Dermis microvascular lymphatic vessel endothelial cell (primary cell): Measurements from ENCODE around the gene ZNF865. TPM values are rescaled to one million over a fixed set of nuclear protein-coding genes. Genes with fewer than 3 reads are reported as not detected.

ENCODE experiments used
- DNase-seq, 2 donors: peaks; one replicate each; pipeline versions ENCODE4 v3.0.0 to v3.0.0-alpha.2; 2010; ENCODE audit warnings: low read depth in 2 of 2
- total RNA-seq: library from RNA; depleted of rRNA; stranded (reverse); fragments of >200 nt; gene quantifications from 2 replicates; pipeline ENCODE4 v1.2.1, GENCODE V29; 2014

ZNF865 gene
- total RNA-seq, 1 donor from 2014 or later: 0.39 TPM

DNA sequence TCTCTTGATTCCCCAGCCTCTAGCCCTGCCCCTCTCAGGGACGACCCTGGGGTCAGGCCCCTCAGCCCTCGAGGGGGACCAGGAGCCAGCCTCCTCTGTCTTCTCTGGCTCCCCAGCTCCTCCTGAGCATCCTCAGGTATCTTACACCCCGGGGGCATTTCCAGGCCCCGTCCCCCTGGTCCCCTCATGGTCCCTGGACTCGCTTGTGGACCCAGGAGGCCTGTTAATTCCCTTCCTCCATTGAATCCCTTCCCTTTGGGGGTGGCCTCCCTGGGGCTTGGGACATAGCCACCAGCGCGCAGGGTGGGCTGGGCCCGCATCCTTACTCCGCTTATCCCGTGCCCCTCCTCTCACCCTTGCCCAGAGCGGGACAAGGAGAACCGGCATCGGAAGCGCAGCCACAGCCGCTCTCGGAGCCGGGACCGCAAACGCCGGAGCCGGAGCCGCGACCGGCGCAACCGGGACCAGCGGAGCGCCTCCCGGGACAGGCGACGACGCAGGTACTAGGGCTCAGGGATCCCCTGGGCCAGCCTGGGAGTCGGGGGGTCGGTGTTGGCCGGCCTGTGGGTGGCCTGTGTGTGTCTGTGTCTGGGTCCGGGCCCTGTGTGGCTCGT is 53.5 kb downstream of the ZNF865 start:
- DNase-seq: no peak

DNA sequence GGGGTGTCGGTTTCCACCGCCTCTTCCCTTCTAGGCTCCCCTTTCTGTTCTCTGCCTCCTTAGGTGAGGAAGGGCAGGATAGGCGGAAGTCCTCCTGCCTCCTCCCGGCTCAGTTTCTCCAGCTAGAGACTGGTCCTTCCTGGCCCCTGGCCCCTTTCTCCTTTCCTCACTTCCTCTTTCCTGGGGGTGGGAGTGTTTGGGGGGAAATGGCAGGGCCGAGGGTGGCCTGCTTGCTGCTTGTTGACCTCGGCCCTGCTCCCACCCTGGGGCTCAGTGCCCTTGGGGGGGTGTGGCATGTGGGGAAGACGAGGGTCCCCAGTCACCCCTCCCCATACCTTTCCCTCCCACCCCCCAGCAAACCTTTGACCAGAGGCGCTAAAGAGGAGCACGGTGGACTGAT is 54.4 kb downstream of the ZNF865 start:
- DNase-seq: no peak

DNA sequence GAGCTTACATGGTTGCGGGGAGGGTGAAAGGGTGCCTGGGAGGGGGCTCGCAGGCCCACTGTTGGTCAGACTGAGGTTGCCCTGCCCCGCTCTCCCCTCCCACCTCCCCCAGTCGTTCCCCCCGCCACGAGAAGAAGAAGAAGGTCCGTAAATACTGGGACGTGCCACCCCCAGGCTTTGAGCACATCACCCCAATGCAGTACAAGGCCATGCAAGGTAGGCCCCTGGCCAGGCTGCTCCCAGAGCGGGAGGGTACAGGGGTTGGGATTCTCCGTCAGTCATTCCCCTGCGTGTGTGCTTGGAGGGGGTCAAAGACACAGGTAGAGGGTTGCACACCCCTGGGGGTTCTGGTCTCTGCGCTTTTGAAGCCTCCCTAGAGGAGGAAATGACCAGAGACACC is 55.0 kb downstream of the ZNF865 start:
- DNase-seq: no peak

DNA sequence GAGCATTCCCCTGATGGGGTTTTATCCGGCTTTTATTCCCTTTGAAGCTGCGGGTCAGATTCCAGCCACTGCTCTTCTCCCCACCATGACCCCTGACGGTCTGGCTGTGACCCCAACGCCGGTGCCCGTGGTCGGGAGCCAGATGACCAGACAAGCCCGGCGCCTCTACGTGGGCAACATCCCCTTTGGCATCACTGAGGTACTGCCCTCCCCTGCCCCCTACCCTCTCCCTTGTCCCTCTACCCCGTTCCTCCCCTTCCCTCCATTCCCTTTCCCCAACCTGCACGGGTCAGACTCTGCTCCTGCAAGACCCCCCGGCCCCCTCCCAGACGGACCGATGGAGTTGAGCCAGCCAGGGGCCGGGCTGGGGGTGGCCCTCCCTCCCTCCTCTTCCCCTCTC is 55.5 kb downstream of the ZNF865 start:
- DNase-seq: no peak

DNA sequence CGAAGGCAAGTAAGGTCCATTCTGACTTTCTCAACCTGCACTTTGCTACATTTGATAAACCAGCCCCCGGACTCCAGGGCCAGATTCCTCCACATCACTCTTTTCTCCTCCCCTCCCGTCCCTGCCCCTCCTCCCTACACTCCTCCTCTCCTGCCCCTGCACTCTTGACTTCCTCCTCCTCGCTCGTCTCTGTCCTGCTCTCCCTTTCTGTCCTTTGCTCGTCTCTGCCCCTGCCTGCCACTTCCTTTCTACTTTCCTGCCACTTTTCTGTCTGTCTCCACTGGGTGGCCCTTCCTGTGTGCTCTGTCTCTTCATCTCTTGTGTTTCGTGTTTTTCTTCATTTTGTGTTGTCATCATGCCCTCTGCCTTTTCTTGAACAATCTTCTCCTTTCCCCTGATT is 56.4 kb downstream of the ZNF865 start:
- DNase-seq: no peak

DNA sequence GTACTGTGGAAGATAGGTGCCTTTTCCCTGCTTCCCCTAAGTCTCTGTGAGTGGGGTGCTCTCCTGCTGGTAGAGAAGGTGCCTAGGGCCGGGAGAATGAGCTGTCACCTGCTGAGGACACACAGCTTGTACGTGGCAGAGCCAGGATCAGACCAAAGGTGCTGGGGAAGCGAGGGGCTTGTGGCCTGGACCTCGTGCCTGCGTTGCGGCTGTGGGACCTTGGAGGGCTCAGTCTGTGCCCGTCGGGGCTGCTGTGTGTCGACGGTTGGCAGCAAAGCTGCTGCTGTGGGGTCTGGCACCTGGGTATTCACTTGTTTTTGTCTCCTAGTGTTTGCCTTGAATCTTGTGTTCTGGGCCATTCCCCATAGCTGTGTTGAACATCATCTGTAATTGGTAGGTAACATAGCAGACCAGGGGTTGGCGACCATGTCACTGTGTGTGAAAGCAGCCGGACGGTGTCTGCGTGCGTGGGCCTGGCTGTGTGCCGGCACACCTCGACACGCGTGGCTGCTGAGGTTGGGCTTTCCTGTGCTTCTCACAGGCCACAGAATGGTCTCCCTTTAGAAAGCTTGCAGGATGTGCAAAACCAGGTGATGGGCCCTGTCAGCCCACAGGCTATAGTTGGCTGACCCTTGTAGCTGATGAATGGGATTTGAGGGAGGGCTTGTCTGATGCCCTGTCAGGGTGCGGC is 58.5 kb downstream of the ZNF865 start:
- DNase-seq: no peak

DNA sequence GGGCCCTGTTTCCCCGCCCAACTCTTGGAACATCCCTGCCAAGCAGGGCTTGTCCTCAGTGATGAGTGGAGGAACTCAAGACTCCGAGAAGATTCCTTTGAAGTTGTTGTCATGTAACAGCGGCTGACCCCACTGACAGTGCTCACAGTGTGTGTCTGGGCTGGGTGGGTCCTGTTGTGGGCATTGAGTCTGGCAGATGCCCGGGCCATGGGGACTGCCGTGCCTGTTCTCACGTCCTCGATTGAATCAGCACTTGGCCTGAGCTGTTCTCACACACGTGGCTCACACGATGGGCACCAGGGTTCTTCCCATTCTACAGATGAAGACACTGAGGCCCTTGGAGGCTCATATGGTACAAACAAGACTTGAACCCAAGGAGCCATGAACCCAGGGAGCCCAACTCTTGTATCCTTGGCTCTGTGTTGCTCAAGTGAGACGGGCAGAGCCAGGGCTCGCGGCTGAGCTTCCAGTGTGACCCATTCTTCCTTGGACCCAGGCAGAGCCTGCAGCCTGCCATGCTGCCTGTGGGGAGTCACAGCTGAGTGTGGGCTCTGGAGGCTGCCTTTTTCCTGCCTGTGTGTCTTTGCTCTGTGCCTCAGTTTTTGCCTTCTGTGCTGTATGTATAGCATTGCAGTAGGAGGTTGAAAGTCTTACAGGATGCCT is 61.0 kb downstream of the ZNF865 start:
- no peak for DNase-seq

Other genes with a start within 250 kb of the ZNF865 start
- not detected in 2 replicates for gene GARIN5B, start 242.4 kb upstream of the ZNF865 start, total RNA-seq
- under 0.01 and 0.13 TPM in 2 replicates for gene IL11, start 235.2 kb upstream of the ZNF865 start, total RNA-seq
- gene TMEM190, start 228.8 kb upstream of the ZNF865 start, total RNA-seq: not detected in 2 replicates
- gene TMEM238, start 221.4 kb upstream of the ZNF865 start, total RNA-seq: 0.26 and 0.63 TPM in 2 replicates
- gene RPL28, start 219.7 kb upstream of the ZNF865 start, total RNA-seq: 126 and 262 TPM in 2 replicates
- gene UBE2S, start 197.9 kb upstream of the ZNF865 start, total RNA-seq: 40.6 and 54.6 TPM in 2 replicates
- not detected in 2 replicates for gene SHISA7, start 162.3 kb upstream of the ZNF865 start, total RNA-seq
- gene ISOC2, start 144.0 kb upstream of the ZNF865 start, total RNA-seq: 61.0 and 75.9 TPM in 2 replicates
- gene C19orf85, start 140.9 kb upstream of the ZNF865 start, total RNA-seq: not detected in 2 replicates
- gene ZNF628, start 129.0 kb upstream of the ZNF865 start, total RNA-seq: 0.77 and 2.1 TPM in 2 replicates
- 8.9 and 9.1 TPM in 2 replicates for gene NAT14, start 120.5 kb upstream of the ZNF865 start, total RNA-seq
- under 0.01 and 0.13 TPM in 2 replicates for gene SSC5D, start 117.2 kb upstream of the ZNF865 start, total RNA-seq
- gene SBK2, start 68.5 kb upstream of the ZNF865 start, total RNA-seq: not detected in 2 replicates
- gene SBK3, start 60.1 kb upstream of the ZNF865 start, total RNA-seq: 0.13 and 0.26 TPM in 2 replicates
- gene ZNF579, start 24.8 kb upstream of the ZNF865 start, total RNA-seq: 1.9 and 3.5 TPM in 2 replicates
- gene FIZ1, start 6.1 kb upstream of the ZNF865 start, total RNA-seq: 2.6 and 3.3 TPM in 2 replicates
- gene ZNF524, start 5.4 kb upstream of the ZNF865 start, total RNA-seq: 6.9 and 11.9 TPM in 2 replicates
- gene ZNF784, start 18.9 kb downstream of the ZNF865 start, total RNA-seq: 3.3 and 4.9 TPM in 2 replicates
- 1.0 and 3.0 TPM in 2 replicates for gene ZNF580, start 35.4 kb downstream of the ZNF865 start, total RNA-seq
- 20.0 and 25.8 TPM in 2 replicates for gene ZNF581, start 38.0 kb downstream of the ZNF865 start, total RNA-seq
- gene CCDC106, start 42.6 kb downstream of the ZNF865 start, total RNA-seq: 4.6 and 9.5 TPM in 2 replicates
- 84.0 and 95.8 TPM in 2 replicates for gene U2AF2, start 49.4 kb downstream of the ZNF865 start, total RNA-seq
- 25.0 and 59.2 TPM in 2 replicates for gene EPN1, start 69.6 kb downstream of the ZNF865 start, total RNA-seq
- gene NLRP9, start 132.8 kb downstream of the ZNF865 start, total RNA-seq: not detected in 2 replicates
- 1.3 and 3.4 TPM in 2 replicates for gene RFPL4A, start 153.4 kb downstream of the ZNF865 start, total RNA-seq
- gene RFPL4AL1, start 163.5 kb downstream of the ZNF865 start, total RNA-seq: 0.51 TPM in 1 of 2 replicates, not detected in the other
- gene NLRP11, start 226.4 kb downstream of the ZNF865 start, total RNA-seq: under 0.01 TPM in 2 replicates
- not detected in 2 replicates for gene NLRP4, start 230.9 kb downstream of the ZNF865 start, total RNA-seq